ENCODE results near the gene PTK6. TPM values are rescaled to one million over a fixed set of nuclear protein-coding genes. Genes with fewer than 3 reads are reported as not detected.

The PTK6 gene
- total and polyA plus RNA-seq, 2 donors (not counting 1 experiment from before 2014, with no cell fraction given): 0.86 to 2.3 TPM

- no peak for DNase-seq
- Histone ChIP-seq H4K20me1 (ENCODE audit: control insufficient read depth, insufficient read depth, low read length, poor library complexity, severe bottlenecking) (no peaks in the 10 kb centered on the region), H3K4me1 (ENCODE audit: control insufficient read depth in 2 of 2, insufficient read depth in 2 of 2, low read length in 2 of 2) (no peaks in the 10 kb centered on the region), H3K4me2 (replicated peaks; ENCODE audit: low read depth, low read length, poor library complexity, severe bottlenecking) (no peak overlapping the region), H3K4me3 (ENCODE audit: control extremely low read depth in 1 of 5, extremely low read depth in 1 of 5, insufficient read depth in 1 of 5, low read depth in 2 of 5, low read length in 4 of 5) (no peak overlapping the region), H3K9ac (ENCODE audit: low read length) (no peak overlapping the region), H2AFZ (ENCODE audit: insufficient read depth, low read depth, low read length, poor library complexity, severe bottlenecking) (no peak overlapping the region), H3K36me3 (replicated peaks in 1 of 2; ENCODE audit: control extremely low read depth in 1 of 2, control insufficient read depth in 1 of 2, extremely low read depth in 1 of 2, insufficient read depth in 2 of 2, low read length in 1 of 2) (no peaks in the 10 kb centered on the region), H3K79me2 (ENCODE audit: control insufficient read depth, insufficient read depth, low read length) (no peaks in the 10 kb centered on the region), H3K27me3 (replicated peaks in 1 of 4; ENCODE audit: control extremely low read depth in 1 of 4, control insufficient read depth in 3 of 4, insufficient read depth in 4 of 4, low read length in 3 of 4) (peaks cover 0 to 19% (median 4%) of the 10 kb centered on the region in 4 experiments), H3K27ac (ENCODE audit: low read length in 2 of 2) (no peak overlapping the region), H3K9me3 (ENCODE audit: control extremely low read depth in 1 of 3, control insufficient read depth in 2 of 3, insufficient read depth in 1 of 3, low read length in 2 of 3) (peaks cover 0 to 26% (median 0%) of the 10 kb centered on the region in 3 donors)
- Mint-ChIP-seq H3K4me1 (no peaks in the 10 kb centered on the region), H3K27me3 (peaks cover 52% of the 10 kb centered on the region), H3K4me3 (no peak overlapping the region), H3K9me3 (ENCODE audit: insufficient read depth) (peaks cover 2% of the 10 kb centered on the region), H3K27ac (no peak overlapping the region)
- ChIA-PET POLR2A (no interaction called here), CTCF (interaction anchor here (1.5 kb wide), 1 partner anchor 12 kb away, joined by 6 read pairs; no protein-coding TSS in a partner anchor)
- ATAC-seq (ENCODE audit: low read depth): no peak
- intact Hi-C loops (cut with micrococcal nuclease): no loop called here
- TF ChIP-seq CTCF (IDR thresholded peaks at IDR 0.05) (no peak), EZH2 (IDR thresholded peaks at IDR 0.05; ENCODE audit: borderline replicate concordance, insufficient read depth, low read depth, low read length, poor library complexity, severe bottlenecking) (no peak)
- WGBS (ENCODE audit: insufficient coverage): 76% methylated on average over 26 of the region's 33 CpGs
These were observed 29.0 kb downstream of the PTK6 start for GRCh38 chr20:63508072-63508768.

DNA sequence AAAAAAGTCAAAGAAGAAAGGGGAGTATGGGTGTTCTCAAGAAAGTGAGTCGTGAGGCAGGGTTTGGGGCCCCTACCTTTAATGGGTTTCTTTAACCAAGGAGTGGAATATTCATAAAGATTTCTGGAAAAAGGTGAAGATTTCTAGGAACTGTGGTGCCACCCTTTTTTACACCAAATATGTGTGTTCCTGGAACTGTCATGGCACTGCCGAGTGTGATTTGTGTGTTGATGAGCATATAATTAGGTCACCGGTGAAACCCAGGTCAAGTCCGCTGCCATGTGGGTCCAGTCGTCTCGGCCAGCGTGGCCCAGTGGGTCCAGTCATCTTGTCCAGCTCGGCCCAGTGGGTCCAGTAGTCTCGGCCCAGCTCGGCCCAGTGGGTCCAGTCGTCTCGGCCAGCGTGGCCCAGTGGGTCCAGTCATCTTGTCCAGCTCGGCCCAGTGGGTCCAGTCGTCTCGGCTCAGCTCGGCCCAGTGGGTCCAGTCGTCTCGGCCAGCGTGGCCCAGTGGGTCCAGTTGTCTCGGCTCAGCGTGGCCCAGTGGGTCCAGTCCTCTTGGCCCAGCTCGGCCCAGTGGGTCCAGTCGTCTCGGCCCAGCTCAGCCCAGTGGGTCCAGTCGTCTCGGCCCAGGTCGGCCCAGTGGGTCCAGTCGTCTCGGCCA lies 30.0 kb downstream of the PTK6 start:
- H3K36me3 ChIP-seq (replicated peaks in 1 of 2; ENCODE audit: control extremely low read depth in 1 of 2, control insufficient read depth in 1 of 2, extremely low read depth in 1 of 2, insufficient read depth in 2 of 2, low read length in 1 of 2): no peaks in the 10 kb centered on the region
- peaks cover 0 to 22% (median under 1%) of the 10 kb centered on the region in 4 experiments for H3K27me3 ChIP-seq (replicated peaks in 1 of 4; ENCODE audit: control extremely low read depth in 1 of 4, control insufficient read depth in 3 of 4, insufficient read depth in 4 of 4, low read length in 3 of 4)
- CTCF ChIA-PET: interaction anchor here (0.7 to 1.5 kb wide), 2 partner anchors 11 to 52 kb away, joined by 3 to 6 read pairs; no protein-coding TSS in a partner anchor

More for the DNA sequence above, 30.0 kb downstream of the PTK6 start:
- H3K9ac ChIP-seq (ENCODE audit: low read length): no peak overlapping the region
- DNase-seq (no peak), ATAC-seq (ENCODE audit: low read depth) (no peak)
- peaks cover 0 to 26% (median 0%) of the 10 kb centered on the region in 3 donors for H3K9me3 ChIP-seq (ENCODE audit: control extremely low read depth in 1 of 3, control insufficient read depth in 2 of 3, insufficient read depth in 1 of 3, low read length in 2 of 3)
- intact Hi-C loops (cut with micrococcal nuclease): no loop called here
- H3K4me3 ChIP-seq (ENCODE audit: control extremely low read depth in 1 of 5, extremely low read depth in 1 of 5, insufficient read depth in 1 of 5, low read depth in 2 of 5, low read length in 4 of 5): no peak overlapping the region
- H3K27ac Mint-ChIP-seq: no peak overlapping the region
- H3K4me2 ChIP-seq (replicated peaks; ENCODE audit: low read depth, low read length, poor library complexity, severe bottlenecking): no peak overlapping the region
- no peaks in the 10 kb centered on the region for H3K79me2 ChIP-seq (ENCODE audit: control insufficient read depth, insufficient read depth, low read length)
- no peaks in the 10 kb centered on the region for H3K4me1 Mint-ChIP-seq
- no peak for TF ChIP-seq CTCF (IDR thresholded peaks at IDR 0.05)
- TF ChIP-seq EZH2 (IDR thresholded peaks at IDR 0.05; ENCODE audit: borderline replicate concordance, insufficient read depth, low read depth, low read length, poor library complexity, severe bottlenecking): no peak
- H3K4me3 Mint-ChIP-seq: no peak overlapping the region
- POLR2A ChIA-PET: no interaction called here
- no peaks in the 10 kb centered on the region for H4K20me1 ChIP-seq (ENCODE audit: control insufficient read depth, insufficient read depth, low read length, poor library complexity, severe bottlenecking)
- no peak overlapping the region for H3K27ac ChIP-seq (ENCODE audit: low read length in 2 of 2)
- 92% methylated on average over 25 of the region's 30 CpGs for WGBS (ENCODE audit: insufficient coverage)
- no peak overlapping the region for H2AFZ ChIP-seq (ENCODE audit: insufficient read depth, low read depth, low read length, poor library complexity, severe bottlenecking)
- H3K9me3 Mint-ChIP-seq (ENCODE audit: insufficient read depth): peaks cover 2% of the 10 kb centered on the region
- H3K4me1 ChIP-seq (ENCODE audit: control insufficient read depth in 2 of 2, insufficient read depth in 2 of 2, low read length in 2 of 2): no peaks in the 10 kb centered on the region
- H3K27me3 Mint-ChIP-seq: peaks cover 45% of the 10 kb centered on the region
